GM19395 (cell line): Measurements from ENCODE around the gene ANKRD34A.

ENCODE experiments used
- ATAC-seq: cut with Tn5 transposase; IDR thresholded peaks from one replicate; pipeline ENCODE4 v1.9.1; 2021; ENCODE audit warnings: mild to moderate bottlenecking, moderate library complexity; ENCODE audit not compliant: unreplicated experiment

Gene ANKRD34A

DNA sequence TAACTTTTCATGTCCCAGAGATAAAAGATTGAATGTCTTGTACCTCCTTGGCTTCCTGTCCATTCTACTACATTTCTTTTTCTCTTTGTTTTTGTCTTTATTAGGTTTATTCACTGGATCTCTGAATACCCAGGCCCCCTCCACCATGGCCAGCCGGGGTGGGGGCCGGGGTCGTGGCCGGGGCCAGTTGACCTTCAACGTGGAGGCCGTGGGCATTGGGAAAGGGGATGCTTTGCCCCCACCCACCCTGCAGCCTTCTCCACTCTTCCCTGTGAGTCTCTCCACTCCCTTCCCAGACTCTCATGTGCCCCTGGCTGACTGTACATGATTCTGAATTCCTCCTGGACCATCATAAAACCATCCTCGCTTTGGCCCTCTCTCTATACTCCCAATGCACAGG is 10.3 kb upstream of the ANKRD34A start:
- no peak for ATAC-seq

DNA sequence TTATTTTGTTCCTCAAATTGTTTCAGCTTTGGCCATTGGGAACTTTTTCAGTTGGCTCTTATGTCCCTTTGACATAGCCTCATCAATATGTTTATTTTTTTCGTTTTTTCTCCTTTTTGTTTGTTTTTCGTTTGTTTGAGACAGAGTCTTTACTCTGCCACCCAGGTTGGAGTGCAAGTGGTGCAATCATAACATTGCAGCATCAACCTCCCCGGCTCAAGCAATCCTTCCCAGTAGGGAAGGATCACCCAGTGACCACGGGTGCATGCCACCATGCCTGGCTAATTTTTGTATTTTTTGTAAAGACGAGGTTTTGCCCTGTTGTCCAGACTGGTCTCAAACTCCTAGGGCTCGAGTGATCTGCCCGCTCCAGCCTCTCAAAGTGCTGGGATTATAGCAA is 8.2 kb upstream of the ANKRD34A start:
- no peak for ATAC-seq

DNA sequence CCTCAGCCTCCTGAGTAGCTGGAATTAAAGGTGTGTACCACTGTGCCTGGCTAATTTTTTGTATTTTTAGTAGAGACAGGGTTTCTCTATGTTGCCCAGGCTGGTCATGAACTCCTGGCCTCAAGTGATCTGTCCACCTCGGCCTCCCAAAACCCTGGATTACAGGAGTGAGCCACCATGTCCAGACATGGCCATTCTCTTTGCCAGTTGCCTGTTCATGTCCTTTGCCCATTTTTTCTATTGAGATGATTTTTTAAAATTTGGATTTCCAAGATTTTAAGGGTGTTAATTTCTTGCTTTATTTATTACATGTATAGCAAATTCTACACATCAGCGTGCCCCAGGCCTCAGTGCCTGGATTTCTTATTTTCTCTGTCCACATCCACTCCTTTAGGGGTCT is 2.9 kb upstream of the ANKRD34A start:
- no peak for ATAC-seq

DNA sequence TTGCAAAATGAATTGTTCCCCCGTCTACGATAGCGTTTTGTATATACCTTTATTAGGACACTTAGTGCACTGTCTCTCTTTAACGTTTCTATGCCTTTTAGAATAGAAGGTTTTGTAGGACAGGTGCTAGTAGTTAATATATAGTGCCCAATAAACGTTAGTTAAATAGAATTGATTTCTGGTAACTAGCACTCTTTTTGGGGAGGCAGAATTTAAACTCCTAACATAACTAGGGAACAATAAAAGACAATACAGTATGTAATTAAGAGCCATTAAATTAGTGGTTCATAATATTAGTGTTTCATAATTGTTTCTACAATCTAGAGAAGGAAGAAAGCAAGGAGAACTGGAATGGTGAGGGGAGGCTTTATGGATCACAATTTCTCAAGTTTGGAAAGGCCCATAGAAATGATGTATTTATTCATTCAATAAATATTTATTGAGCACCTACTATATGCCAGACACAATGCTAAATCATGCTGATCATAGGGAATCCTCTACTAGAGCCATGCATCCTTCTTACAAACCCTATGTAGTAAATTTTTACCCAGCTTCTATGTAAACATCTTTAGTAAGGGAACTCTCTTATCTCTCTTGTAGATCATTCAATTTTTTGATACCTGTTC is 857 bp upstream of the ANKRD34A start:
- ATAC-seq = no peak

DNA sequence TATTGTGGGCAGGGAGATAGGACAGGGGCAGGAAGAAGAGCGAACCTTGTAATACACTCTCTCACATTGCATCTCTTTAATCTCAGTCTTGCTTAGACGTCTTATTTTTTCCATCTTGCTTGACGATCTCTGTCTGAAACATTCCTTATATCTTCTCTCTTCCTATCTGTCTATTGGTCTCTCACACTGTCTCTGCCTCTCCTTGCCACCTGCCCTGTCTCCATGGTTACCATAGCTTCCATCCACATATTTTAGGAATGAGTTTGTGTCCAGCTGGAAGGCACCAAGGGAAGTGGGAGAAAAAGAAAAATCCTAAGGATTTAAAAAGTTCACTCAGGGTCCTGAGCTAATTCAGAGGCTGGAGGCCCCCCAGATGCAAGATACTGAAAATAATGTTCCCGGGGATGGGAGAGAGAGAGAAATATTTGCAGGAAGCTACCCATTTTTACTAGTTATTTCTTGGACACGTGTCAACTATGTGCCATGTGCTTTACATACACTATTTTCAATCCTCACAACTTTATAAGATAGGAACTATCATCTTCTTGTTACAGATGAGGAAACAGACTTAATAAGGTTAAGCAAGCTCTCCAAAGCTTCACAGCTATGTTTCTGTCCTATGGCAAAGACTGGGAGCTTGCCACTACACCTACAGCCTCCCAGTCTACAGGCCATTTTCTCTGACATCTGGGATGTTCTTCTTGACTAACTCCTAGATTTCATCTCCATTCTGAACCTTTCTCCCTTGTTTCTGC is 933 bp downstream of the ANKRD34A start:
- no peak for ATAC-seq

DNA sequence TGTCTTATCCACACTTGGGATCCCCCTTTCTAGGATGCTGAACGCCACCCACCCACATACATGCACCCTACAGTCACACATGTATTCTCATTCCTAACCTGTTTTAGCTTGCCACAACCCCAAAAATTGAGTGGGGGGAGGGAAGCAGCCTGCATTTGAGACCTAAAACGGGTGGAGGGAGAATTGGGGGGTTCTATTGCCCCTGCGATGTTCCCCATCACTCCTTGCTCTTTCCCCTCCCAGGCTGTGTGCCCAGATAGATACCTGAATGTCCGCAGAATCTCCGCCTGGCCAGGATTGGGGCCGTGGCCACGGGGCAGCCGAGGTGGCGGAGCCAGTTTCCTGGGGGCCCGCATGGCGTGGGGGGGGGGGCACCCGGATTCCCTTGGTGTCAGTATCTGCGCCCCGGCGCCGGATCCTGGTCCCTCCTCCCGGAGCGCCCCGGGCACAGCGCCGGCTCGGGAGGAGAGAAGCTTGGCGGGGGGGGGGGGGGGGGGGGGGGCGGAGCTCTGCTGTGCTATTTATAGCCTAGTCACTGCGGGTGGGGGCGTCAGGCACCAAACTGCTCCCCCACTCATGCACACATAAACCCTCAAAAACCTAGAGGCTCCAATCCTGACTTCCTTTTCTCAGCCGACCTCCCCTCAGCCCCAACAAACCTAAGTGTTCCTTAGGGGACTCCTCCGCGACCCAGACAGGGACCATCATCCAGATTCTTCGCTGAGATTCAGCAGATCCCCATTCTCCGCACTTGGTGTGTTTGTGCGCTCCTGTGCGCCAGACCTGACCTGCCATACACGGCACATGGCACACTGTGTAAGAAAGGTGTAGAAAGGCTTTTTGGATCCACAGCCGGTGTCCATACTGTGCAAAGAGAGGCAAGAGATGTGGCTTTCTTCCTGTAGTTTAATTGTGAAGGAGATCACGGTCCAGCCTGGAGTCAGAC is 1.9 kb downstream of the ANKRD34A start:
- no peak for ATAC-seq

DNA sequence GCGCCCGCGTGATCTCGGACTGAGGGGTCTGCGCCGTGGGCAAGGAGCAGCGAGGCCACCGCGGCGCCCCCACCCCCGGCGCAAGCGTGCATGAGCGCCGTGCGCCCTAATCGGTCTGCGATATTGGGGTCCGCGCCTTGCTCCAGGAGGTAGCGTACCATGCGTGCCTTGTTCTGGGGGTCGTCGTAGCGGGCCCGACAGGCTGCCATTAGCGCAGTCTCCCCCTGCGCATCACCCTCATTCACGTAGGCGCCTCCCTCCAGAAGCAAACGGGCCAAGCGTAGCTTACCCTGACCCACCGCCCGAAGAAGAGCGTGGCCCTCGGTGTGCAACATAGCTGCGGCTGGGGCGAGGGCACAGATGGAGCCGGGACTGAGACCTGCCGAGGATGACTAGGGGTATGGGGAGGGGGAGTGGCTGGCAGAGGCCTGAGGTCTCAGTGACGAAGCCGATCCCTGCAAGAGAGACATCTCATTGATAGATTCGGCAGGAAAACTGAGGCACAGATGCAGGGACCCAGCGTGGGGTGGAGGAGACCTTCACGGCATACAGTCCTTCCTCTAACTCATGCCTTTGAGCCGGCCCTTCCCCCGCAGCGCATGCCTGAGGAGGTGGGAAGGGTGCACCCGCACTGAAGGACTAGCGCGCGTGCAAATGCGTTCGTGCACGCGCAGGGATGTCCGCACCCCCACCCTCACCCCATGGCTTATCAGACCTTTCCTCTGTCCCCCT is 2.8 kb downstream of the ANKRD34A start:
- no peak for ATAC-seq

DNA sequence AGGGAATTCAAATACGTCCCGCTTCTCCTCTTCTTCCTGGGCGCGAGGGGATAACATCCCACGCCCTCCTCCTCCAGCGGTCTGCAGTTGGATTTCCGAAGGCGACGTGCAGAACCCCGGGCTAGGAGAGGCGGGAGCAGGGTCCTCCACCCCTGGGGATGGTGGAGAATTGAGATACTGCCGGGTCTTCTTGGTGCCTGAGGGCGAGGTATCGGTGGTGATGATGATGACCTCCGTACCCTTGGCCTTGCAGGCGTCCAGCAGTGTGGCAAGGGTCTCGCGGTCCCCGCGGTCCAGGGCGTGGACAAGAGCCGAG is 3.3 kb downstream of the ANKRD34A start:
- no peak for ATAC-seq

DNA sequence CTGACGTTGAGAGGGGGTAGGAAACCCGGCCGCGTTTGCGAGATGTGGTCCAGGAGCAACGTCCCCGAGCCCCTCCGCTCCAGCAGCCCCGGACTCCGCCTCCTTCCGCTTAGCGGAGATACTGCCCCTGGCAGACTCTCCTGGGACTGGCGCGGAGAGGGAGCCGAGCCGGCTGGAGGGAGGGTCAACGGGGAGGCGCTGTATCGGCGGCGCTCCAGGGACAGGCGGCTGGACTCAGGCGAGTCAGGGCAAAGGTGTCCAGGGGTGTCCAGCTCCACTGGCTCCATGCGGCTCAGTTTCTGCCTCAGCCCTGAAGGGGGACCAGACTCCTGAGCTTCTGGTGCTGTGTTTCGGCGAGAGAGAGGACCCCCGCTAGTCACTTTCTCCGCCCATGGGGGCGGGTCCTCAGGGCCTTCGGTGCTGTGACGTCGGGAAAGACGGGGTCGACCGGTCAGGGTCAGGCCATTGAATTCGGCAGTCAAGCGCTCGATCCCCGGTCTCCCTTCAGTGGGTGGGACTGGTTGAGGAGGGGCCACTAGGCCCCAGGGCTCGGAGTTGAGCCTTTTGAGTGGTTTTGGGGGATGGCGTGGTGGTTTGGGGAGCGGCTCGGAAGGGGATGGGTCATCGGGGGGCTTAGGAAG is 3.8 kb downstream of the ANKRD34A start:
- no peak for ATAC-seq

DNA sequence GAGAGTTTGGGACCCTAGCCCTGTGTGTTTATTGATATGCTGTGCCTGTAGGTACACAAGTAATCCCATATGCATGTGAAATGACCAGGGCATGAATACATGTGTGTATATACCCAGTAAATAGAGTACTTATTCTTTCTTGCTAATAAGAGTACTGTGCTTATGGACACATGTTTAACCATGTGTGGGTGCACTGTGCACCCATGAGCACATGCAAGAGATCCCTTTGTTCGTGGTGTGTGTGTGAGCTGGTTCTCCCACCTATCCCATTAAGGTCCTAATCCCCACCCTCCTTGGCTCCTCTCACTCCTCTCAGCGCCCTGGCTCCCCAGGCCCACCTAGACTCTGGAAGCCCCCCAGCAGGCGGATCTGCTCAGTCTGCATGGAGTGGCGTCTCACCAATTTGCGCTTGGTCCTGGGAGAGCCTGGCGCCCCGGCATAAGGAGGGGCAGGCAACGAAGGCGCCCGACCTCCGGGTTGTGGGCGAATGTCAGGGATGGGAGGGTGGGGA is 4.4 kb downstream of the ANKRD34A start:
- no peak for ATAC-seq

DNA sequence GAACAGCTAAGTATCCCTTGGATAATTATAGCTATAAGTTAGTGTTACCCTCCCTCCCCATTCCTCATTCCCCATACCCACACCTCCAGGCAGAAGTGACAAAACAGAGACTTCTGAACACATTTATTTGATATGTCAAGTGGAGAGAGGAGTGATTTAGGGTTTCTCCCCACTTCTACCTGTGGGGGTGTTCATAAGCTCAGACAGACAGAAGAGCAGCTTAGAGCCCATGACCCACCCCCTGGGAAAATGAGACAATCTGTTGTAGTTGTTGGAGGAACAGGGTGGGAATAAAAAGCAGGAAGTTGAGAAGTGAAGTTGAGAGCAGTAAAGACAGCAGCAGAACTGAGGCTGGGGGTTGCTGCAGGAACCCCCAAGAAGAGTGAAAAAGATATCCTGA is 5.0 kb downstream of the ANKRD34A start:
- ATAC-seq = no peak

DNA sequence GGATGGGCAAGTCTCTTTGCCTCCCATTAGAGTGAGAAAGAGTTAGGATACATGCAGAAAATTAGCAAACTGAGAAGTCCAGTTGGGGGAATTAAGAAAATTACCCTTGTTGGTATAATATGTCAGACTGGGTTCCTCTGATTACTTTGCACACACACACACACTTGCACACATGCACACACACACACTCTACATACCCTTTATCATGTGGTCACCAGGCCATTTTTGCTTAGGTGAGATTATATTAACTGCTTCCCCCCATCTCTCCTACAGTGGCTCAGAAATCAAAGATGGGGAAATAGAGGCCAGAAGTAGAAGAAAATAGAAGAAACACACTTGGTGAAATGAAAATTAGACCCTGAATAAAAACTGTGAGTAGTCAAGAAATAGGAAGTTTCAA is 5.6 kb downstream of the ANKRD34A start:
- no peak for ATAC-seq

DNA sequence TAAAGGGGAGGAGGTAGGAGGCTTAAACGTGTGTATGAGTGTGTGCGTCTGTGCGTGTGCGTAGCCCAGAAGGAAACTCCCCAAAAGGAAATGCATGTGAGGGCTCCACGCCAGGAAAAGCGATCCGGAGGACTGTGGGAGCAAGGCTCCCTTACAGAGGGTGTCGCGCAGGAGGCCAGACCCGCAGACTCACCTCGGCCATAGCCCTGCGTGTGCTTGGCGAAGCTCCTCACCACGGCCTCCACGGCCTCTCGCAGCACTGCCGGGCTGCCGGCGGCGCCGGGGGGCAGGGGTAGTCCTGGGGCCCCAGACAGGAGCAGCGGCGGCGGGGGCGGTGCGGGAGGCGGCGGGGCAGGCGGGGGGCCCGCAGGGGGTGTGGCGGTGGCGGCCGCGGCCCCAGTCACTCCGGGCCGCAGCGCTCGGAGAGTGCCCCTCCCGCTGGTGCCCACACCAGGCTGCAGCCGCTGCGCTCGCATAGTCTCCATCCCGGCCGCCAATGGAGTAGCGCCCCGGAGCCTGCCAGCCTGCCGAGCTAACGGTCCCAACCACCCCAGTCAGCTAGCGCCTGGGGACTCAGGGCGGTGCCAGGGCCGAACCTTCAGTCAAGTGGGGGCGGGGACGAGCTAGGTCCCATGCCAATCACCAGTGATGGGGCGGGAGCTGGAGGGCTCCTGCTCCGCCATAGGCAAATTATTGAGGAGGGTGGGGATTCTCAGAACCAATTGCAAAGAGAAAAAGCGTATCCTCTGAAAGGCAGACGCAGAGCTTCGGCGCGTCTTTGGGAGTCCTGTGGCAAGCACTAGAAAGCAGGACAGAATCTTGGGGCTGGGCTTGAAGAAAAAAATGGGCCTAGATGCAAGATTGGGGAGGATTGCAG is 6.7 kb downstream of the ANKRD34A start, which contains the start of gene LIX1L:
Gene LIX1L, minus strand, starts transcription at position 575 of the 877 bp plus-strand sequence. Its CDS starts 90 bp downstream, at position 485.
- ATAC-seq = peak; percentile 87

DNA sequence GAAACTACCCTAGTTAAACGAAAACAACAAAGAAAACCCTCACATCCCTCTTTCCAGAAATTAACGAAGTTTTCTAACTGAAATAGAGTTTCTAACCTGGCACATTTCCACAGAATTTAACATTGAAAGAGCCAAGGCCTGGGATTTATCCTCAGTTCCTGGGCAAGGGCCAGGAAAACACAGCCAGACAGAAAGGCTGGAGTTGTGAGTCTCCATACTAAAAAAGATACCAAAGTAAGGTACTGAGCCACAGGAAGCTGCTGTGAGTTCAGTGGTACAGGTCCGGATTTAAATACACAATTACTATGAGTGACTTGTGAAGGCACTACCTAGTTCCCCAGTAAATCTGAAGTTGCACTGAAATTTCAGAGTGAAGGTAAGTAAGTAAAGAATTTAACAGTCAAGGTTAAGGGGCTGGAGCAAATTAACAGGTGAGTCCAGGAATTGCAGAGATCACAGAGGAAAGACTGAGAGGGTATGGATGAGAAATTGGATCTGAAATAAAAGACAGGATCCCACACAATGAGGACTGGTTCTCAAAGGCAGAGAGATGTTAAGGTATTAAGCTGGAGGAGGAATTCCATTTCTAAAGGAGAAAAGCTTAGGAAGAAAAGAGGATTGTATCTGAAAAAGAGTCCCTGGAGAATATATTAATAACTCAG is 7.5 kb downstream of the ANKRD34A start:
- ATAC-seq = no peak

DNA sequence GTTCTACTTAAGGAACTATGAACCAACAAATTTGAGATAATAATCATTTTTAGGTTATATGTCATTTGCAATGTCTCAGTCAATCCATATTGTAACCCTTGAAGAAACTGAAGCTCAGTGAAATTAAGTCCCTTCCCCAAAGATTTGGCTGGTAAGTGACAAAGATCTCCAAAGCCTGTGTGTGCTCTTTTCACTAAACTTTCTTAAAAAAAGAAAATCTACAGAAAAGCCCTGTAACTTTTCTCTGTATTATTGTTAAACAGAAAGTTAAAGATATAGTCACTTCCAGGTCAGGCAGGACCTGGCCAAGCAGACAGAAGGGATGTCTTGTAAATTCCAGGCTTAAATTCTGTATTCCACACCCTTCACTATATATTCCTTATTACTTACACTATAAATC is 8.0 kb downstream of the ANKRD34A start:
- no peak for ATAC-seq

DNA sequence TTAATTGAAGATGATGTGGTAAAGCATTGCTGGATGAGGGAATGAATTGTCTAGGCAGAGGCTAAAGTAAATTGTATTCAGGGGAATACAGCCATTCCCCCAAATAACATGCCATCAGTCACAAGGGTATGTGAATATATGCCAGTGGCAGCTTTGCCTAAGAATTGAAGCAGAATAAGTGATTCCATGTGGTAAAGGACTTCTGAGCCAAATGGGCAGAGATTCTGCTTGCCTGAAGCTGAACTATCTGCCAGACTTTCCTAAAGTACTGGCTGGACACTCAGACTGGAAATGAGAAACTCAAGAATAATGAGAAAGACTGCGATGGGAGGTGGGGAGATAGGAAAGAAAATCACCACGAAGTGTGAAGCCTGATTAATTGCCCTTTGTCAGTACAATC is 8.9 kb downstream of the ANKRD34A start:
- no peak for ATAC-seq

DNA sequence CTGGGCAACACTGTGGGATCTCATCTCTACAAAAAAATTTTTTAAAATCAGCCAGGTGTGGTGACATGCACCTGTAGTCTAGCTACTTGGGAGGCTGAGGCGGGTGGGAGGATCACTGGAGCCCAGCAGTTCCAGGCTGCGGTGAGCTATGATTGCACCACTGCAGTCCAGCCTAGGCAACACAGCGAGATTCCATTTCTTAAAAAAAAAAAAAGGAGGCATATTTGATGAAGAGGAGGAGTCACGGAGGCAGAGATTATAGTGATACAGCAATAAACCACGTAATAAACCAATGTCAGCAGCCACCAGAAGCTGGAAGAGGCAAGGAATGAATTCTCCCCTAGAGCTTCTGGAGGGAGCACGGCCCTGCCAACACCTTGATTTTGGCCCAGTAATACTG is 10.5 kb downstream of the ANKRD34A start:
- no peak for ATAC-seq

DNA sequence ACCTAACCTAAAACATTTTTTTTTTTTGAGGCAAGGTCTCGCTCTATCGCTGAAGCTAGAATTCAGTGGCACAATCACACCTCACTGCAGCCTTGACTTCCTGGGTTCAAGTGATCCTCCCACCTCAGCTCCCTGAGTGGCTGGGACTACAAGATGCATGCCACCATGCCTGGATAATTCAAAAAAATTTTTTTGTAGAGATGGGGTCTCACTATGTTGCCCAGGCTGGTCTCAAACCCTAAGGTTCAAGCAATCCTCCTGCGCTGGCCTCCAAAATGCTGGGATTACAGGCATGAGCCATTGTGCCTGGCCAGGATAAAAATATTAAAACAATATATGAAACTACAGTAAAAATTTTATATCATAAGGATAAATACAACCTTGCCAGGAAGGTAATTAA is 11.5 kb downstream of the ANKRD34A start:
- ATAC-seq = no peak

DNA sequence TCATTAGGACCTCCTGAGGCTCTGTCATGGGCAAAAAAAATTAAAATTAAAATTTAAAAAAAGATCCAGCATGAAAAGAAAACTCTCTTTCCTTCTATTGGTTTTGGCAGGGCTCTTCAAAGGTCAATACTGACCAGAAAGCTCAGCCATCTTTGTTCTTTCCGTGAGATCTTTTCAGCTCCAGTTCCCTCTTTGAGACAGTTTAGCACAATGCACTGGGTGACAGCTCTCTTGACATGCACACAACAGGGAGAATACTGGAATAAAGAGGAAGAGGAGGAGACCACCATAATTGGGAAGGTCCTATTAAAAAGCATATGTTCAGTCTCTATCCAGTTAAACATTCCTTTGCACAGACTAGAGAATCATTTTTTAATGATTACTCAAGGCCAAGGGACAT is 12.8 kb downstream of the ANKRD34A start:
- ATAC-seq = no peak
